COLO829 (cell line): ENCODE data around the gene SSRP1.
"Not testable (repeated sequence)": the region's sequence is repeated elsewhere in the genome, so short reads cannot be mapped to it uniquely, and the experiment has no call there.

ENCODE experiments used
- DNase-seq: peaks from one replicate; pipeline ENCODE4 v3.0.0; 2012; ENCODE audit warnings: low spot score

The SSRP1 gene

GRCh38 chr11:57335343-57336110, at the start of gene SSRP1:
Gene SSRP1, minus strand, starts transcription at chr11:57335892. Its CDS starts 771 bp downstream, at chr11:57335121.
- DNase-seq = peak; percentile 84

GRCh38 chr11:57380975-57381374, 45.3 kb upstream of the SSRP1 start, which contains the start of gene PRG3:
Gene PRG3, minus strand, starts transcription at chr11:57381150. Its CDS starts 442 bp downstream, at chr11:57380708.
- no peak for DNase-seq

- no peak for DNase-seq
Measured at GRCh38 chr11:57379732-57380131, 44.0 kb upstream of the SSRP1 start.

GRCh38 chr11:57378186-57378585, 42.5 kb upstream of the SSRP1 start:
- DNase-seq = no peak

- no peak for DNase-seq
Measured at GRCh38 chr11:57377107-57377506, 41.4 kb upstream of the SSRP1 start.

GRCh38 chr11:57376095-57377090, 40.7 kb upstream of the SSRP1 start:
- no peak for DNase-seq

GRCh38 chr11:57375490-57375889, 39.8 kb upstream of the SSRP1 start:
- DNase-seq = no peak

GRCh38 chr11:57374966-57375365, 39.3 kb upstream of the SSRP1 start:
- no peak for DNase-seq

GRCh38 chr11:57373146-57373545, 37.5 kb upstream of the SSRP1 start:
- peak; percentile 82 for DNase-seq

GRCh38 chr11:57370941-57371340, 35.2 kb upstream of the SSRP1 start:
- DNase-seq = no peak

- no peak for DNase-seq
Measured at GRCh38 chr11:57370251-57370650, 34.6 kb upstream of the SSRP1 start.

- DNase-seq = no peak
Measured at GRCh38 chr11:57368845-57369232, 33.1 kb upstream of the SSRP1 start.

GRCh38 chr11:57368106-57368844, 32.6 kb upstream of the SSRP1 start:
- no peak for DNase-seq

- DNase-seq = no peak
Measured at GRCh38 chr11:57364851-57365660, 29.4 kb upstream of the SSRP1 start.

GRCh38 chr11:57363131-57364080, 27.7 kb upstream of the SSRP1 start:
- DNase-seq = no peak

- no peak for DNase-seq
Measured at GRCh38 chr11:57361926-57362325, 26.2 kb upstream of the SSRP1 start.

- not testable (repeated sequence) for DNase-seq
Measured at GRCh38 chr11:57361420-57361819, 25.7 kb upstream of the SSRP1 start.

GRCh38 chr11:57360991-57361390, 25.3 kb upstream of the SSRP1 start:
- no peak for DNase-seq

- DNase-seq = no peak
Measured at GRCh38 chr11:57359896-57360690, 24.4 kb upstream of the SSRP1 start.
